Psoas muscle (tissue), 8 donors: ENCODE data around the gene ANKRD42. TPM values are rescaled to one million over a fixed set of nuclear protein-coding genes. Genes with fewer than 3 reads are reported as not detected.

Source experiments
- ATAC-seq, 4 donors: fragments of 200-7000 bp; cut with Tn5 transposase; one replicate each; pipeline ENCODE4 v1.9.1; 2020; ENCODE audit warnings: moderate library complexity in 3 of 4, mild to moderate bottlenecking in 2 of 4
- DNase-seq, 2 donors: peaks; one replicate each; pipeline ENCODE4 v3.0.0-alpha.2; 2020
- H3K27ac ChIP-seq: fragments of 200-600 bp; one replicate; pipeline ENCODE4 v1.8.0; 2022
- H3K27me3 ChIP-seq, 3 donors: fragments of 200-600 bp in 1 of 3; one replicate each; pipeline versions ENCODE4 v1.6.1 to v1.8.0; 2013 to 2022; ENCODE audit warnings: low read length in 2 of 3, mild to moderate bottlenecking in 2 of 3, moderate library complexity in 1 of 3; ENCODE audit not compliant: insufficient read depth in 3 of 3
- H3K36me3 ChIP-seq, 2 donors: fragments of 200-600 bp in 1 of 2; one replicate each; pipeline versions ENCODE4 v1.6.1 to v1.8.0; 2013 to 2022; ENCODE audit warnings: low read depth in 1 of 2, mild to moderate bottlenecking in 1 of 2, moderate library complexity in 1 of 2; ENCODE audit not compliant: insufficient read depth in 1 of 2
- H3K4me1 ChIP-seq: fragments of 200-600 bp; one replicate; pipeline ENCODE4 v1.8.0; 2022
- H3K4me3 ChIP-seq: fragments of 200-600 bp; one replicate; pipeline ENCODE4 v1.8.0; 2022; ENCODE audit warnings: mild to moderate bottlenecking
- H3K9me3 ChIP-seq: fragments of 200-600 bp; one replicate; pipeline ENCODE4 v1.8.0; 2022
- WGBS, 3 donors: extraction: QIAGEN DNeasy Blood & Tissue Kit; methylation state at CpG; one replicate each; pipeline versions ENCODE4 v1.1.6 to v1.1.7; 2013; 5-methylcytosine and 5-hydroxymethylcytosine counted together
- intact Hi-C, 2 donors: fragments of 100-400 bp; cut with DNase I; formaldehyde crosslinking; loops; one replicate each; pipeline versions ENCODE4 v1.11.0 to v1.14.2; 2022
- polyA plus RNA-seq, 3 donors: library from polyadenylated mRNA; stranded (reverse); fragments of 200-250 nt; gene quantifications; one replicate each; pipeline ENCODE4 v1.2.3, GENCODE V29; 2013
- total RNA-seq, 4 donors: library from RNA; stranded (reverse); fragmentation: NEBNext Ultra II Directional in 2 of 4; extraction: Animal tissue kit (Norgen Biotek cat#: 25700) in 2 of 4; gene quantifications; one replicate each; pipeline versions ENCODE4 v1.2.1 to v1.2.4, GENCODE V29; 2021 to 2023
- TF ChIP-seq, protein P1 (sequence below): fragments of 200-600 bp; IDR thresholded peaks from one replicate; pipeline ENCODE4 v1.8.0; 2022; ENCODE audit warnings: antibody characterized with exemption
- donor health status: healthy with polysubstance abuse.
- donor health status: DM: no; HTN: no; CAD: no; lungs with moderate emphysema.
- donor health status: Bipolar disorder and iron deficiency.
- donor health status: healthy.
- donor health status: DM: yes; HTN: yes; CAD: no.
- donor health status: DM: no; HTN: no; CAD: no.
- donor health status: DM: no; HTN: no; CAD: no.
- donor health status: DM: yes; HTN: yes; CAD: no.

The ANKRD42 gene
- total and polyA plus RNA-seq, 7 donors = 1.6 to 9.1 (median 3.7) TPM

DNA sequence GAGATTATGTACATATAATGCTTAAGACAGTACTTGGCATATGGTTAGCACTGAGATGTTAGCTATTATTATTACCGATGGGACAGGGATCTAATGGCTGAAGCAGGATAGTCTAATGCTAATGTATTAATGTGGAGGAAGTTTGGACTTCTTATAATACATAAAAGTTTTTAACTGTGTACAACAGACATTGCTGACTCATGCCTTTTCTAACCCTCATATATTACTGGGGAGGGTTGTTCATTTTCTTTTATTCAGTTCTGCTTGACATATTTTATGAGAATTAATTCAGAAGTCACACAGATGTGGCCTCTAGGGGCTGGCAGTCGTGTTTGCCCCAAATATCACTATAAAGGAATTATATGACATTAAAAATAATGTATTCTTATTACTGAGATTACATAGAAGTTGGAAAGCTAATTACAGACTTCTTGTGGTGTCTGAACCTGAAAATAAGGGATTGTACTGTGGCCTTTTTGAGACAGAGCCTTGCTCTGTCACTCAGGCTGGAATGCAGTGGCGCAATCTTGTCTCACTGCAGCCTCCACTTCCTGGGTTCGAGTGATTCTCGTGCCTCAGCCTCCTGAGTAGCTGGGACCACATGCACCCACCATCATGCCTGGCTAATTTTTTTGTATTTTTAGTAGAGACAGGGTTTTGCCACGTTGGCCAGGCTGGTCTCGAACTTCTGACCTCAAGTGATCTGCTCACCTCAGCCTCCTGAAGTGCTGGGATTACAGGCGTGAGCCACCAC, 82.6 kb downstream of the ANKRD42 start:
- intact Hi-C loops = no loop called here

DNA sequence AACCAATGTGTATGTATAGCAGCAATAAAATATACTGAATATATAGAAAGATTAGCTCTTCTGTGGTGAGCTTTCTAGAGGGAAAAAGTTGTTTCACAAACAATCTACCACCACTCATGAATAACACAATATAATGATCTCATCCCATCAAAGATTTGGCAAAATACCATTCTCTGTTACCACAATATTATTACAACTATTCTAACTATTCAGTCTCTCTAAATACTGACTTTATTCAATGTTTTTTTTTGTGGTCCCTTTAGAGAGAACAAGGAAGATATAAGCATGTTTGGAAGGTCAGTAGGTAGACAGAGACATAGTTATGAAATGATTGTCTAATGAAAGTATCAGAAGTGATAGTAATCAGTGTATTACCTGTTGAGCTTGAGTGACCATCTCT, 84.8 kb downstream of the ANKRD42 start:
- TF ChIP-seq, protein P1, sequence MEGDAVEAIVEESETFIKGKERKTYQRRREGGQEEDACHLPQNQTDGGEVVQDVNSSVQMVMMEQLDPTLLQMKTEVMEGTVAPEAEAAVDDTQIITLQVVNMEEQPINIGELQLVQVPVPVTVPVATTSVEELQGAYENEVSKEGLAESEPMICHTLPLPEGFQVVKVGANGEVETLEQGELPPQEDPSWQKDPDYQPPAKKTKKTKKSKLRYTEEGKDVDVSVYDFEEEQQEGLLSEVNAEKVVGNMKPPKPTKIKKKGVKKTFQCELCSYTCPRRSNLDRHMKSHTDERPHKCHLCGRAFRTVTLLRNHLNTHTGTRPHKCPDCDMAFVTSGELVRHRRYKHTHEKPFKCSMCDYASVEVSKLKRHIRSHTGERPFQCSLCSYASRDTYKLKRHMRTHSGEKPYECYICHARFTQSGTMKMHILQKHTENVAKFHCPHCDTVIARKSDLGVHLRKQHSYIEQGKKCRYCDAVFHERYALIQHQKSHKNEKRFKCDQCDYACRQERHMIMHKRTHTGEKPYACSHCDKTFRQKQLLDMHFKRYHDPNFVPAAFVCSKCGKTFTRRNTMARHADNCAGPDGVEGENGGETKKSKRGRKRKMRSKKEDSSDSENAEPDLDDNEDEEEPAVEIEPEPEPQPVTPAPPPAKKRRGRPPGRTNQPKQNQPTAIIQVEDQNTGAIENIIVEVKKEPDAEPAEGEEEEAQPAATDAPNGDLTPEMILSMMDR = no peak
- intact Hi-C loops = no loop called here
- Histone ChIP-seq H3K4me3 (no peak overlapping the region), H3K4me1 (peaks cover 16% of the 10 kb centered on the region), H3K27ac (no peak overlapping the region), H3K9me3 (no peaks in the 10 kb centered on the region), H3K36me3 (peaks cover 0 to 68% of the 10 kb centered on the region in 2 donors), H3K27me3 (no peaks in the 10 kb centered on the region)
- ATAC-seq (no peak), DNase-seq (no peak)

More for the DNA sequence above, 82.6 kb downstream of the ANKRD42 start:
- no peaks in the 10 kb centered on the region for H3K27me3 ChIP-seq
- peaks cover 2 to 91% of the 10 kb centered on the region in 2 donors for H3K36me3 ChIP-seq
- 89 to 92% (median 90%) methylated on average over 8 of the region's 8 CpGs for WGBS, 3 donors
- H3K4me1 ChIP-seq = no peaks in the 10 kb centered on the region
- H3K4me3 ChIP-seq = no peak overlapping the region
- TF ChIP-seq, protein P1 = no peak
- H3K9me3 ChIP-seq = no peaks in the 10 kb centered on the region
- H3K27ac ChIP-seq = no peak overlapping the region
- DNase-seq (no peak), ATAC-seq (no peak)

DNA sequence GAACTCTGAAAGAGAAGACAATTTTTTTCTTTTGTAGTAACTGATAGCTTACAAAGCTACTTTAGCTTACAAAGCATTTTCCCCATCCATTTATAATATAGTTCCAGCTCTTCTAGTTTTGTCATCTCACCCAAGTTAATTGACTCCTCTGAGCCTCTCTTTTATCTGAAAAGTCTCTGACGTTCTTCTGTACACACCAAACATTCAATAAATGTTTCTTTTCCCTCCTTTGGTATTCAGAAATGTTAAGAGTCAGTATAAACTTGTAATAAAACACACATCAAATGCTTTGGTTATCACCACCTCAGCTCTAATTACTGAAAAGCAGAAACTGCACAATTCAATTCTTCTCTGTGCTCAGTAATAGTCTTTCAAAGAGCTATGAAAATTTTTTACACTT, 86.7 kb downstream of the ANKRD42 start:
- Histone ChIP-seq H3K9me3 (no peaks in the 10 kb centered on the region), H3K27ac (no peak overlapping the region), H3K4me1 (peaks cover 32% of the 10 kb centered on the region), H3K36me3 (peaks cover 0 to 49% of the 10 kb centered on the region in 2 donors), H3K4me3 (no peak overlapping the region), H3K27me3 (no peaks in the 10 kb centered on the region)
- 60 to 83% (median 77%) methylated on average over 1 of the region's 1 CpG for WGBS, 3 donors
- TF ChIP-seq, protein P1 = no peak
- DNase-seq = no peak
- intact Hi-C loops = loop anchor here in 1 of 2 donors (10.0 kb wide), 1 partner anchor 375 kb away; the partner anchor contains the start of genes DDIAS and PRCP
- no peak for ATAC-seq

DNA sequence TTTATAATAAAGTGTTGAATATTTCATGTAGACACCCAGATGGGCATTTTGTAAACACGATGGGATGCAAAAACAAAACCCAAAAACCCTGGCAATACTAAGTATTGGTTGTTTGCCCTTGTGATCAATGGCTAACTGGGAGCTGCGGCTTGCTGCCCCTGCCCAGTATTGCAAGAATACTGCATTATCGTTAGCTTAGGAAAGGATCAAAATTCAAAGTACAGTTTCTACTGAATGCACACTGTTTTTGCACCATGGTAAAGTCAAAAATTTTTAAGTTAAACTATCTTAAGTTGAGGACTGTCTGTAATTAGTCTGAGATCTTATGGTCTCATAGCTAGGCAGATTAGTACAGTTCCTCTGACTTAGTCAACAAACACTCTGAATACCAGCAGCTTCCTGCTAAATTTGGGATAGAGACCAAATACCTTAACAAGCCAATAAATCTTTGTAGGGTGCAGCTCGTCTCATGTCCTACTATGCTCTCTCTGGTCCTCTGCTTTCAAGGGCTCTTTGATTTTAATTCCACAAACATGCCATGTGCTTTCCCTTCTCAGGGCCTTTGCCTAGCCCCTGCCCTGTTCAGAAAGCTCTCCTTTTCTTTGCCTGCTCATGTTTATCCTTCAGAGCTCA, 88.7 kb downstream of the ANKRD42 start:
- ATAC-seq = no peak
- WGBS, 3 donors = 50 to 64% (median 58%) methylated on average over 4 of the region's 4 CpGs
- intact Hi-C loops = loop anchor here in 1 of 2 donors (10.0 kb wide), 1 partner anchor 377 kb away; the partner anchor contains the start of genes DDIAS and PRCP

More for the DNA sequence above, 88.7 kb downstream of the ANKRD42 start:
- Histone ChIP-seq H3K27me3 (no peaks in the 10 kb centered on the region), H3K36me3 (peaks cover 0 to 30% of the 10 kb centered on the region in 2 donors), H3K4me3 (no peak overlapping the region), H3K27ac (no peak overlapping the region), H3K9me3 (no peaks in the 10 kb centered on the region), H3K4me1 (peaks cover 32% of the 10 kb centered on the region)
- TF ChIP-seq, protein P1 = no peak
- DNase-seq = no peak
